Measurements from ENCODE around the gene CTNNAL1.

GRCh38 chr9:109026306-109026705 is 13.0 kb upstream of the CTNNAL1 start:
- TF ChIP-seq CTCF (IDR thresholded peaks at IDR 0.05), result no peak
- TF ChIP-seq POLR2A (IDR thresholded peaks at IDR 0.05), result no peak
